Endothelial cell of umbilical vein (primary cell): ENCODE data around the gene EEF1B2. TPM values are rescaled to one million over a fixed set of nuclear protein-coding genes. Genes with fewer than 3 reads are reported as not detected.
"Not testable (repeated sequence)": the region's sequence is repeated elsewhere in the genome, so short reads cannot be mapped to it uniquely, and the experiment has no call there.

Experiments used
- BruUV-seq: library from RNA; stranded (reverse); fragments of 400-500 nt; replicated peaks from 2 replicates; lab custom pipeline; 2021; lab: Mats Ljungman, UMichigan
- CTCF ChIA-PET: fragments of 300-600, 350-600 bp; sonication (Branson Sonifier 250); formaldehyde crosslinking; loops from one replicate; lab custom pipeline; 2021; ENCODE audit warnings: antibody characterized with exemption, inconsistent platforms; lab: Charles Lee
- POLR2A ChIA-PET: fragments of 300-600, 350-600 bp; sonication (Branson Sonifier 250); formaldehyde crosslinking; loops from one replicate; lab custom pipeline; 2021; ENCODE audit warnings: antibody characterized with exemption, inconsistent platforms; lab: Charles Lee
- DNase-seq: peaks from one replicate; pipeline ENCODE4 v3.0.0-alpha.2; 2011; ENCODE audit warnings: low read depth, low spot score
- FAIRE-seq: peaks from 2 replicates; lab custom pipeline; 2011; peaks lifted over from hg19 to GRCh38; lab: Jason Lieb, UNC
- H2AFZ ChIP-seq: 2 replicates; pipeline ENCODE4 v1.6.0; 2012; ENCODE audit warnings: low read depth, low read length, control low read depth, inconsistent platforms
- H3K27ac ChIP-seq: 2 replicates; pipeline ENCODE4 v1.5.1; 2011; ENCODE audit warnings: low read depth, mild to moderate bottlenecking, control low read depth, low read length, moderate library complexity; ENCODE audit not compliant: insufficient read depth
- H3K27me3 ChIP-seq, 2 experiments: 2 replicates each; pipeline versions ENCODE4 v1.6.0 to v1.6.1; 2011; ENCODE audit warnings: low read length in 2 of 2, mixed read lengths in 1 of 2; ENCODE audit not compliant: control insufficient read depth in 2 of 2, insufficient read depth in 2 of 2
- H3K36me3 ChIP-seq, 2 experiments: 2 replicates in 1 of 2; 3 replicates in 1 of 2; pipeline ENCODE4 v1.5.1; 2011; ENCODE audit warnings: low read length in 2 of 2, mild to moderate bottlenecking in 1 of 2, moderate library complexity in 1 of 2; ENCODE audit not compliant: control insufficient read depth in 2 of 2, insufficient read depth in 2 of 2; ENCODE audit errors: extremely low read depth in 1 of 2
- H3K4me1 ChIP-seq: 3 replicates; pipeline ENCODE4 v1.5.1; 2011; ENCODE audit warnings: mild to moderate bottlenecking, low read length; ENCODE audit not compliant: control insufficient read depth, insufficient read depth; ENCODE audit errors: extremely low read depth
- H3K4me2 ChIP-seq: 2 replicates; pipeline ENCODE4 v1.6.1; 2011; ENCODE audit warnings: low read length, control low read depth, mixed read lengths; ENCODE audit not compliant: insufficient read depth
- H3K4me3 ChIP-seq, 3 experiments: fragments of 200-600 bp in 1 of 3; sonication (generic), shearing (Covaris generic) in 1 of 3; replicated peaks in 1 of 3; 2 replicates each; pipeline ENCODE4 v1.5.1; 2011 to 2016; ENCODE audit warnings: control low read depth in 3 of 3, low read length in 3 of 3, mild to moderate bottlenecking in 2 of 3, inconsistent platforms in 1 of 3, low read depth in 1 of 3, moderate library complexity in 1 of 3; ENCODE audit not compliant: insufficient read depth in 1 of 3
- H3K79me2 ChIP-seq: 2 replicates; pipeline ENCODE4 v1.6.0; 2012; ENCODE audit warnings: low read length, inconsistent platforms; ENCODE audit not compliant: control insufficient read depth, insufficient read depth
- H3K9ac ChIP-seq: replicated peaks from 2 replicates; pipeline ENCODE3; 2011; ENCODE audit warnings: low read length, control low read depth; ENCODE audit not compliant: insufficient read depth; ENCODE audit errors: extremely low read depth
- H3K9me1 ChIP-seq: replicated peaks from 3 replicates; pipeline ENCODE4 v1.6.0; 2011; ENCODE audit warnings: mild to moderate bottlenecking, low read length; ENCODE audit not compliant: control insufficient read depth, insufficient read depth; ENCODE audit errors: extremely low read depth
- H3K9me3 ChIP-seq: replicated peaks from 2 replicates; pipeline ENCODE4 v1.5.1; 2012; ENCODE audit warnings: low read length, inconsistent platforms; ENCODE audit not compliant: control insufficient read depth, insufficient read depth
- H4K20me1 ChIP-seq: replicated peaks from 2 replicates; pipeline ENCODE3; 2011; ENCODE audit warnings: mild to moderate bottlenecking, low read length; ENCODE audit not compliant: control insufficient read depth, insufficient read depth; ENCODE audit errors: extremely low read depth
- EZH2 ChIP-seq: IDR thresholded peaks from 2 replicates; pipeline ENCODE4 v1.6.1; 2012; ENCODE audit warnings: borderline replicate concordance, low read depth, mild to moderate bottlenecking, moderate library complexity, low read length, inconsistent platforms; ENCODE audit not compliant: severe bottlenecking
- FOS ChIP-seq: IDR thresholded peaks from 2 replicates; pipeline ENCODE4 v1.6.1; 2011; ENCODE audit warnings: mild to moderate bottlenecking, low read length, moderate library complexity, borderline replicate concordance; ENCODE audit not compliant: insufficient read depth
- GATA2 ChIP-seq: IDR thresholded peaks from 2 replicates; pipeline ENCODE4 v1.7.0; 2011; ENCODE audit warnings: low read depth, mild to moderate bottlenecking, moderate library complexity, mixed read lengths, low read length; ENCODE audit not compliant: insufficient read length, insufficient read depth
- JUN ChIP-seq: IDR thresholded peaks from 2 replicates; pipeline ENCODE4 v1.6.1; 2011; ENCODE audit warnings: borderline replicate concordance, low read depth; ENCODE audit not compliant: insufficient read length, insufficient read depth
- MYC ChIP-seq: IDR thresholded peaks from one replicate; pipeline ENCODE4 v1.6.1; 2011; ENCODE audit warnings: mild to moderate bottlenecking, low read depth, low read length
- POLR2A ChIP-seq: IDR thresholded peaks from 2 replicates; pipeline ENCODE4 v1.6.1; 2012; ENCODE audit warnings: low read depth, mild to moderate bottlenecking, control low read depth, low read length
- POLR2AphosphoS5 ChIP-seq: IDR thresholded peaks from 2 replicates; pipeline ENCODE4 v1.6.1; 2012; ENCODE audit warnings: low read depth, mild to moderate bottlenecking, control low read depth, low read length, moderate library complexity; ENCODE audit not compliant: insufficient read depth
- dilution Hi-C: fragments of 300-500 bp; cut with MboI; formaldehyde crosslinking; loops from one replicate; pipeline ENCODE4 v1.15.0; 2019; ENCODE audit warnings: low sequenced_read_pairs; ENCODE audit not compliant: extremely low pct_ligation_motif_present
- intact Hi-C: fragments of 100-400 bp; cut with micrococcal nuclease; formaldehyde crosslinking; loops from one replicate; pipeline ENCODE4 v1.10.0; 2022
- polyA plus RNA-seq, 4 experiments: library from polyadenylated mRNA; depleted of rRNA in 3 of 4; stranded (reverse) in 3 of 4; unstranded in 1 of 4; fragments of >200 nt; gene quantifications; 2 replicates each; pipeline versions ENCODE4 v1.2.1 to v1.2.3, GENCODE V29; 2011 to 2012; ENCODE audit warnings: missing spikeins in 1 of 4
- total RNA-seq: library from RNA; stranded (reverse); gene quantifications from 2 replicates; pipeline ENCODE4 v1.2.3, GENCODE V29; 2021
- TF ChIP-seq, protein P1 (sequence below): IDR thresholded peaks from 2 replicates; pipeline ENCODE4 v1.6.1; 2011; ENCODE audit not compliant: insufficient read depth, insufficient read length
- TF ChIP-seq, protein P2 (sequence below), 2 donors: IDR thresholded peaks; 1 replicate in 1 of 2; 2 replicates in 1 of 2; pipeline ENCODE4 v1.5.1; 2011; ENCODE audit warnings: low read length in 2 of 2, mild to moderate bottlenecking in 2 of 2, moderate library complexity in 2 of 2, control low read depth in 1 of 2, inconsistent platforms in 1 of 2, low read depth in 1 of 2; ENCODE audit not compliant: insufficient read depth in 1 of 2; ENCODE audit errors: extremely low read depth in 1 of 2

EEF1B2 gene
- total and polyA plus RNA-seq, 2 donors (not counting 3 experiments of a cell fraction or from before 2014, with no cell fraction given): 454 to 576 TPM

DNA sequence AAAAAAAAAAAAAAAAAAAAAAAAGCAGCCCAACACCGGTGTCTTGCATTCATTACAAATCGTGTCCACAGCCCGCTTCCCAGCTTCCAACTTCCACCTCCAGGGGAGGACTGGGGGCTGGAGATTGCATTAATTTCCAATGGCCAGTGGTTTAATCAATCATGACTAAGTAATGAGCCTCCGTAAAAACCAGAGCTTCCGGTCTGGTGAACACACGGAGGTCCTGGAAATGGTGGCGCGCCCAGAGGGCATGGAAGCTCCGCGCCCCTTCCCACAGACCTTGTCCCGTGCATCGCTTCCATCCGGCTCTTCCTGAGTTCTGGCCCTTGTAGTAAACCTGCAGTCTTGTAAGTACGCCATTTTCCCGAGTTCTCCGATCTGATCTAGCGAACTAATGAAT, 43.6 kb downstream of the EEF1B2 start:
- DNase-seq (no peak), FAIRE-seq (no peak)
- Histone ChIP-seq H3K27me3 (no peaks in the 10 kb centered on the region), H3K4me3 (no peak overlapping the region), H3K9me3 (no peaks in the 10 kb centered on the region), H3K4me2 (no peak overlapping the region), H3K4me1 (no peaks in the 10 kb centered on the region), H3K27ac (no peak overlapping the region), H4K20me1 (no peaks in the 10 kb centered on the region), H3K79me2 (no peaks in the 10 kb centered on the region), H3K9me1 (no peaks in the 10 kb centered on the region), H3K9ac (no peak overlapping the region), H2AFZ (no peak overlapping the region), H3K36me3 (no peaks in the 10 kb centered on the region)
- intact Hi-C loops: no loop called here
- no TSS peak for BruUV-seq
- ChIA-PET CTCF (interaction anchor here (1.1 to 1.2 kb wide), 2 partner anchors 10 to 12 kb away, joined by 3 read pairs; a partner anchor contains a TSS), POLR2A (no interaction called here)
- dilution Hi-C loops: no loop called here
- TF ChIP-seq POLR2AphosphoS5 (no peak), POLR2A (no peak), MYC (no peak), FOS (no peak), JUN (no peak), GATA2 (no peak)
- TF ChIP-seq, protein P1, sequence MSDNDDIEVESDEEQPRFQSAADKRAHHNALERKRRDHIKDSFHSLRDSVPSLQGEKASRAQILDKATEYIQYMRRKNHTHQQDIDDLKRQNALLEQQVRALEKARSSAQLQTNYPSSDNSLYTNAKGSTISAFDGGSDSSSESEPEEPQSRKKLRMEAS: no peak

DNA sequence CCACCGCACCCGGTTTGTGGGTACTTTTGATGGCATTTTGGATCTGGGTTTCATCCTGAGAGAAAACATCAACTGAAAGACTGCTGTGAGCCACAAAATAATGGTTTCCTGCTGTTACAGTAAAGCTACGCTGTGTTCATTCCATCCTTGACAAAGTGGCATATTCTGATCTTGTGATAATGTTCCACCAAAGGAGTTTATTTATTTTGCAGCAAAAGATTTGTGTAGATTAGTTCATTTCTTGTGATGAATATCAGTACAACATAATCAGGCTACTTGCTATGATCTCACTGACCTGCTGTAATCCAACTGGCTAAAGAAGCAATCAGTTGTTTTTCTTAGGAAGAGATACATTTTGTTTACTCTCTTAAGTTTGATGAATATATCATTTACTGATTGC, 45.0 kb downstream of the EEF1B2 start:
- intact Hi-C loops (no loop called here), dilution Hi-C loops (no loop called here)
- Histone ChIP-seq H3K36me3 (no peaks in the 10 kb centered on the region), H3K4me2 (no peak overlapping the region), H3K4me3 (no peak overlapping the region), H3K27me3 (no peaks in the 10 kb centered on the region), H3K79me2 (no peaks in the 10 kb centered on the region), H3K4me1 (no peaks in the 10 kb centered on the region), H3K9ac (no peak overlapping the region), H4K20me1 (no peaks in the 10 kb centered on the region), H3K9me1 (no peaks in the 10 kb centered on the region), H2AFZ (no peak overlapping the region), H3K9me3 (no peaks in the 10 kb centered on the region), H3K27ac (no peak overlapping the region)
- ChIA-PET CTCF (no interaction called here), POLR2A (no interaction called here)
- TF ChIP-seq, protein P2, sequence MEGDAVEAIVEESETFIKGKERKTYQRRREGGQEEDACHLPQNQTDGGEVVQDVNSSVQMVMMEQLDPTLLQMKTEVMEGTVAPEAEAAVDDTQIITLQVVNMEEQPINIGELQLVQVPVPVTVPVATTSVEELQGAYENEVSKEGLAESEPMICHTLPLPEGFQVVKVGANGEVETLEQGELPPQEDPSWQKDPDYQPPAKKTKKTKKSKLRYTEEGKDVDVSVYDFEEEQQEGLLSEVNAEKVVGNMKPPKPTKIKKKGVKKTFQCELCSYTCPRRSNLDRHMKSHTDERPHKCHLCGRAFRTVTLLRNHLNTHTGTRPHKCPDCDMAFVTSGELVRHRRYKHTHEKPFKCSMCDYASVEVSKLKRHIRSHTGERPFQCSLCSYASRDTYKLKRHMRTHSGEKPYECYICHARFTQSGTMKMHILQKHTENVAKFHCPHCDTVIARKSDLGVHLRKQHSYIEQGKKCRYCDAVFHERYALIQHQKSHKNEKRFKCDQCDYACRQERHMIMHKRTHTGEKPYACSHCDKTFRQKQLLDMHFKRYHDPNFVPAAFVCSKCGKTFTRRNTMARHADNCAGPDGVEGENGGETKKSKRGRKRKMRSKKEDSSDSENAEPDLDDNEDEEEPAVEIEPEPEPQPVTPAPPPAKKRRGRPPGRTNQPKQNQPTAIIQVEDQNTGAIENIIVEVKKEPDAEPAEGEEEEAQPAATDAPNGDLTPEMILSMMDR (IDR thresholded peaks at IDR 0.05; ENCODE audit: extremely low read depth in 1 of 2, insufficient read depth in 1 of 2, low read depth in 1 of 2, low read length in 2 of 2): no peak
- TF ChIP-seq FOS (no peak), MYC (no peak), JUN (no peak), EZH2 (no peak), POLR2AphosphoS5 (no peak), GATA2 (no peak), POLR2A (no peak)
- no TSS peak for BruUV-seq
- DNase-seq: no peak
- FAIRE-seq: no peak

DNA sequence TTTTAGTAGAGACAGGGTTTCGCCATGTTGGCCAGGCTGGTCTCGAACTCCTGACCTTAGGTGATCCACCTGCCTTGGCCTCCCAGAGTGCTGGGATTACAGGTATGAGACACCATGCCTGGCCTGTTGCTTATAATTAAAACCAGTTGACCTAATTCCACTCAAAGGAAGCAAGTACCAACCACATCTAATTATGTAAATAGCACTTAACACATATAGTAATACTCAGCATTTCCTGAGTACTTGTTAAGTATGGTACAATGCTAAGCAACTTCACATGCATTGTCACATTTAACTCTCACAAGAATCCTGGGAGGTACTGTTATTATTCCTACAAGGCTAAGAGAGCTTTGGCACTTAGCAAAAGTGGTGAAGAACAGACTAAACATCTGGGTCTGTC, 47.6 kb downstream of the EEF1B2 start:
- H3K4me2 ChIP-seq, H3K36me3 ChIP-seq, H3K4me1 ChIP-seq, BruUV-seq, H3K27me3 ChIP-seq, H3K9me1 ChIP-seq, POLR2A ChIA-PET, H3K4me3 ChIP-seq, dilution Hi-C loops, H4K20me1 ChIP-seq, H3K27ac ChIP-seq, H3K9ac ChIP-seq, H3K79me2 ChIP-seq, FAIRE-seq, DNase-seq, H2AFZ ChIP-seq, CTCF ChIA-PET, H3K9me3 ChIP-seq, intact Hi-C loops: not testable (repeated sequence)
